IPS DF 6.9 (cell line): ENCODE measurements around the gene C16orf54.
"Not testable (repeated sequence)": the region's sequence is repeated elsewhere in the genome, so short reads cannot be mapped to it uniquely, and the experiment has no call there.

Experiments used
- DNase-seq: peaks from one replicate; pipeline ENCODE4 v3.0.0-alpha.2; 2013; ENCODE audit warnings: low read depth, low spot score
- H3K27ac ChIP-seq: one replicate; pipeline ENCODE4 v1.5.1; 2013; ENCODE audit warnings: low read length, control low read depth
- H3K27me3 ChIP-seq: 2 replicates; pipeline ENCODE4 v1.6.1; 2013; ENCODE audit warnings: mild to moderate bottlenecking, low read length; ENCODE audit not compliant: control insufficient read depth, insufficient read depth
- H3K36me3 ChIP-seq: 2 replicates; pipeline ENCODE4 v1.6.1; 2013; ENCODE audit warnings: low read length; ENCODE audit not compliant: control insufficient read depth, insufficient read depth
- H3K4me1 ChIP-seq: 2 replicates; pipeline ENCODE4 v1.6.1; 2013; ENCODE audit warnings: low read length; ENCODE audit not compliant: control insufficient read depth, insufficient read depth
- H3K4me3 ChIP-seq: 2 replicates; pipeline ENCODE4 v1.5.1; 2013; ENCODE audit warnings: mild to moderate bottlenecking, low read length
- H3K9me3 ChIP-seq: 2 replicates; pipeline ENCODE4 v1.6.1; 2013; ENCODE audit warnings: low read length, inconsistent platforms; ENCODE audit not compliant: control insufficient read depth, insufficient read depth
- WGBS: extraction: QIAGEN DNeasy Blood & Tissue Kit; methylation state at CpG from one replicate; pipeline ENCODE4 v1.1.7; 2013; ENCODE audit warnings: mixed read lengths, missing lambda C conversion rate; ENCODE audit not compliant: insufficient read length, insufficient coverage; 5-methylcytosine and 5-hydroxymethylcytosine counted together

Gene C16orf54

GRCh38 chr16:29708917-29709600 lies 36.7 kb downstream of the C16orf54 start:
- WGBS: no CpG with 5 or more reads among the region's 16 CpGs
- Histone ChIP-seq H3K36me3 (no peaks in the 10 kb centered on the region; the same call in 1 of the 2 replicates), H3K4me3 (peak overlapping the region; percentile 64)

GRCh38 chr16:29707160-29707559 lies 38.6 kb downstream of the C16orf54 start:
- not testable (repeated sequence) for H3K4me3 ChIP-seq, H3K36me3 ChIP-seq, H3K9me3 ChIP-seq, H3K27ac ChIP-seq, H3K4me1 ChIP-seq, H3K27me3 ChIP-seq, DNase-seq
- no CpG with 5 or more reads among the region's 1 CpG for WGBS

More at GRCh38 chr16:29708917-29709600, 36.7 kb downstream of the C16orf54 start:
- H3K4me1 ChIP-seq: peaks cover 1% of the 10 kb centered on the region; the same call in 1 of the 2 replicates
- no peaks in the 10 kb centered on the region for H3K27me3 ChIP-seq
- no peaks in the 10 kb centered on the region for H3K9me3 ChIP-seq
- peak; percentile 94 for DNase-seq
- H3K27ac ChIP-seq: peak overlapping the region; percentile 84

- Histone ChIP-seq H3K9me3 (no peaks in the 10 kb centered on the region), H3K27me3 (no peaks in the 10 kb centered on the region), H3K4me1 (peaks cover 2% of the 10 kb centered on the region; the same call in 1 of the 2 replicates), H3K27ac (no peak overlapping the region), H3K4me3 (no peak overlapping the region), H3K36me3 (no peaks in the 10 kb centered on the region)
- no CpG with 5 or more reads among the region's 2 CpGs for WGBS
- DNase-seq: no peak
Measured at GRCh38 chr16:29705030-29705429, 40.8 kb downstream of the C16orf54 start.

- peaks cover 4% of the 10 kb centered on the region for H3K36me3 ChIP-seq
- WGBS: no CpG with 5 or more reads among the region's 13 CpGs
- no peaks in the 10 kb centered on the region for H3K27me3 ChIP-seq
- H3K9me3 ChIP-seq: 0 out of 2 replicates have a peak, but pooled peaks cover 1% of the 10 kb centered on the region
- no peak overlapping the region for H3K4me3 ChIP-seq
- no peak for DNase-seq
- H3K4me1 ChIP-seq: peaks cover 2% of the 10 kb centered on the region; the same call in 1 of the 2 replicates
- no peak overlapping the region for H3K27ac ChIP-seq
Measured at GRCh38 chr16:29702269-29702668, 43.5 kb downstream of the C16orf54 start.

GRCh38 chr16:29701214-29701555 lies 44.6 kb downstream of the C16orf54 start:
- no peak overlapping the region for H3K27ac ChIP-seq
- H3K36me3 ChIP-seq: peaks cover 9% of the 10 kb centered on the region
- H3K4me3 ChIP-seq: no peak overlapping the region
- H3K27me3 ChIP-seq: no peaks in the 10 kb centered on the region
- 0 out of 2 replicates have a peak, but pooled peaks cover 1% of the 10 kb centered on the region for H3K9me3 ChIP-seq
- WGBS: no CpG with 5 or more reads among the region's 5 CpGs
- DNase-seq: no peak
- peaks cover 2% of the 10 kb centered on the region; the same call in 1 of the 2 replicates for H3K4me1 ChIP-seq

GRCh38 chr16:29700253-29700987 lies 45.4 kb downstream of the C16orf54 start:
- Histone ChIP-seq H3K27me3 (no peaks in the 10 kb centered on the region), H3K9me3 (0 out of 2 replicates have a peak, but pooled peaks cover 1% of the 10 kb centered on the region), H3K36me3 (peaks cover 9% of the 10 kb centered on the region), H3K4me1 (peaks cover 2% of the 10 kb centered on the region; the same call in 1 of the 2 replicates), H3K4me3 (no peak overlapping the region), H3K27ac (no peak overlapping the region)
- WGBS: no CpG with 5 or more reads among the region's 14 CpGs
- DNase-seq: no peak

GRCh38 chr16:29699324-29700219 lies 46.2 kb downstream of the C16orf54 start:
- H3K27ac ChIP-seq: no peak overlapping the region
- DNase-seq: no peak
- no peak overlapping the region for H3K4me3 ChIP-seq
- no CpG with 5 or more reads among the region's 11 CpGs for WGBS
- peaks cover 2% of the 10 kb centered on the region; the same call in 1 of the 2 replicates for H3K4me1 ChIP-seq
- H3K36me3 ChIP-seq: peaks cover 13% of the 10 kb centered on the region
- H3K9me3 ChIP-seq: 0 out of 2 replicates have a peak, but pooled peaks cover 1% of the 10 kb centered on the region
- H3K27me3 ChIP-seq: no peaks in the 10 kb centered on the region

- no peak for DNase-seq
- WGBS: no CpG with 5 or more reads among the region's 17 CpGs
- Histone ChIP-seq H3K4me1 (peaks cover 2% of the 10 kb centered on the region; the same call in 1 of the 2 replicates), H3K27me3 (no peaks in the 10 kb centered on the region), H3K27ac (no peak overlapping the region), H3K36me3 (peaks cover 14% of the 10 kb centered on the region), H3K4me3 (no peak overlapping the region), H3K9me3 (0 out of 2 replicates have a peak, but pooled peaks cover 1% of the 10 kb centered on the region)
Measured at GRCh38 chr16:29698484-29699323, 47.1 kb downstream of the C16orf54 start.

- H3K4me1 ChIP-seq: peaks cover 2% of the 10 kb centered on the region; the same call in 1 of the 2 replicates
- no peak for DNase-seq
- 0 out of 2 replicates have a peak, but pooled peaks cover 1% of the 10 kb centered on the region for H3K9me3 ChIP-seq
- peaks cover 14% of the 10 kb centered on the region for H3K36me3 ChIP-seq
- no CpG with 5 or more reads among the region's 2 CpGs for WGBS
- no peak overlapping the region for H3K4me3 ChIP-seq
- no peak overlapping the region for H3K27ac ChIP-seq
- H3K27me3 ChIP-seq: no peaks in the 10 kb centered on the region
Measured at GRCh38 chr16:29698042-29698441, 47.7 kb downstream of the C16orf54 start.
